HepG2 (cell line): ENCODE results near the gene CDH22. TPM values are rescaled to one million over a fixed set of nuclear protein-coding genes. Genes with fewer than 3 reads are reported as not detected.
A peak's percentile ranks its signal among the peaks of the same experiment; 100 is the strongest.

Experiments used
- ATAC-seq: fragments of 200-7000 bp; cut with Tn5 transposase; 3 replicates; pipeline ENCODE4 v1.9.1; 2020; ENCODE audit warnings: mild to moderate bottlenecking, moderate library complexity
- BruUV-seq: library from RNA; stranded (reverse); fragments of 400-500 nt; replicated peaks from 2 replicates; lab custom pipeline; 2021; lab: Mats Ljungman, UMichigan
- CTCF ChIA-PET: fragments of 300-600 bp; formaldehyde crosslinking; extraction: SDS; loops from one replicate; lab custom pipeline; 2021; ENCODE audit warnings: low total read pairs, inconsistent platforms, low intra/inter-chr PET ratio; lab: Yijun Ruan, JAX
- POLR2A ChIA-PET: fragments of 350-600 bp; sonication (Branson Sonifier 250); formaldehyde crosslinking; loops from one replicate; lab custom pipeline; 2020; ENCODE audit warnings: antibody characterized with exemption, inconsistent platforms; lab: Yijun Ruan, JAX
- DNase-seq: peaks from one replicate; pipeline ENCODE4 v3.0.0-alpha.2; 2015; ENCODE audit warnings: low spot score
- FAIRE-seq: peaks from 3 replicates; lab custom pipeline; 2011; peaks lifted over from hg19 to GRCh38; lab: Jason Lieb, UNC
- H2AFZ ChIP-seq: one replicate; pipeline ENCODE4 v1.6.1; 2011; ENCODE audit warnings: low read length, inconsistent platforms
- H3K27ac ChIP-seq: fragments of 300-600 bp; 3 replicates; pipeline ENCODE4 v1.8.0; 2011; ENCODE audit warnings: mixed run types, mild to moderate bottlenecking, mixed read lengths, low read length, inconsistent platforms; ENCODE audit not compliant: insufficient read depth; ENCODE audit errors: extremely low read length
- H3K27me3 ChIP-seq, 2 experiments: fragments of 200-600 bp in 1 of 2; 2 replicates in 1 of 2; 3 replicates in 1 of 2; pipeline versions ENCODE4 v1.6.0 to v1.8.0; 2011; ENCODE audit warnings: low read length in 2 of 2, mild to moderate bottlenecking in 2 of 2, moderate library complexity in 2 of 2, inconsistent platforms in 1 of 2; ENCODE audit not compliant: insufficient read depth in 2 of 2, control insufficient read depth in 1 of 2
- H3K36me3 ChIP-seq, 2 experiments: fragments of 200-600 bp in 1 of 2; replicated peaks in 1 of 2; 2 replicates in 1 of 2; 3 replicates in 1 of 2; pipeline versions ENCODE4 v1.5.1 to v1.8.0; 2011; ENCODE audit warnings: low read length in 2 of 2, inconsistent platforms in 1 of 2; ENCODE audit not compliant: insufficient read depth in 2 of 2, control insufficient read depth in 1 of 2
- H3K4me1 ChIP-seq: 2 replicates; pipeline ENCODE4 v1.5.1; 2012; ENCODE audit warnings: low read length, inconsistent platforms; ENCODE audit not compliant: insufficient read depth
- H3K4me2 ChIP-seq: 2 replicates; pipeline ENCODE4 v1.6.0; 2011; ENCODE audit warnings: low read depth, low read length, inconsistent platforms
- H3K4me3 ChIP-seq, 3 experiments: fragments of 200-600 bp in 1 of 3; sonication (generic), shearing (Covaris generic) in 1 of 3; replicated peaks in 1 of 3; 2 replicates each; pipeline ENCODE4 v1.5.1; 2011 to 2016; ENCODE audit warnings: low read length in 3 of 3, inconsistent platforms in 2 of 3, low read depth in 2 of 3, mild to moderate bottlenecking in 2 of 3, control low read depth in 1 of 3, mixed read lengths in 1 of 3; ENCODE audit not compliant: insufficient read depth in 1 of 3
- H3K79me2 ChIP-seq: one replicate; pipeline ENCODE4 v1.6.1; 2011; ENCODE audit warnings: low read length, inconsistent platforms; ENCODE audit not compliant: insufficient read depth
- H3K9ac ChIP-seq: 2 replicates; pipeline ENCODE4 v1.6.0; 2011; ENCODE audit warnings: mild to moderate bottlenecking, low read depth, low read length, inconsistent platforms; ENCODE audit not compliant: insufficient read depth
- H3K9me3 ChIP-seq: 2 replicates; pipeline ENCODE4 v1.5.1; 2012; ENCODE audit warnings: mild to moderate bottlenecking, low read length
- H4K20me1 ChIP-seq: 2 replicates; pipeline ENCODE4 v1.6.0; 2011; ENCODE audit warnings: inconsistent platforms, mild to moderate bottlenecking, low read length, moderate library complexity; ENCODE audit not compliant: insufficient read depth
- BRCA1 ChIP-seq: sonication (generic); formaldehyde crosslinking; IDR thresholded peaks from 2 replicates; pipeline ENCODE4 v1.4.0; 2020; ENCODE audit warnings: missing genetic modification reagents
- HNRNPK ChIP-seq: fragments of 200-400 bp; formaldehyde crosslinking; IDR thresholded peaks from 2 replicates; pipeline ENCODE4 v1.6.1; 2018; ENCODE audit warnings: low read length, low read depth, moderate library complexity, mild to moderate bottlenecking; ENCODE audit not compliant: poor library complexity, severe bottlenecking
- MNT ChIP-seq: fragments of 450-650 bp; IDR thresholded peaks from 2 replicates; pipeline ENCODE4 v1.6.1; 2016
- WIZ ChIP-seq: sonication (generic); formaldehyde crosslinking; IDR thresholded peaks from 2 replicates; pipeline ENCODE4 v1.5.1; 2020; ENCODE audit warnings: mild to moderate bottlenecking, missing genetic modification reagents
- ZNF263 ChIP-seq: sonication (generic); formaldehyde crosslinking; IDR thresholded peaks from 2 replicates; pipeline ENCODE4 v1.4.0; 2020; ENCODE audit warnings: missing genetic modification reagents
- ZNF460 ChIP-seq: sonication (generic); formaldehyde crosslinking; IDR thresholded peaks from 2 replicates; pipeline ENCODE4 v1.5.1; 2020; ENCODE audit warnings: missing genetic modification reagents, mild to moderate bottlenecking, borderline replicate concordance
- ZNF652 ChIP-seq: IDR thresholded peaks from 2 replicates; pipeline ENCODE4 v1.6.1; 2016; ENCODE audit warnings: low read depth, borderline replicate concordance
- WGBS: methylation state at CpG from one replicate; pipeline ENCODE4 v1.1.6; 2017; ENCODE audit warnings: low lambda C conversion rate; 5-methylcytosine and 5-hydroxymethylcytosine counted together
- in situ Hi-C: cut with HindIII; loops from 2 replicates; pipeline ENCODE4 v1.10.0; 2017; ENCODE audit warnings: low pct_unique_long_range_greater_than_20kb; ENCODE audit not compliant: extremely low pct_ligation_motif_present
- intact Hi-C: fragments of 100-400 bp; cut with micrococcal nuclease; formaldehyde crosslinking; loops from one replicate; pipeline ENCODE4 v1.10.0; 2022; ENCODE audit not compliant: unreplicated experiment
- polyA plus RNA-seq, 8 experiments: library from polyadenylated mRNA; depleted of rRNA in 3 of 8; stranded (reverse) in 7 of 8; unstranded in 1 of 8; fragments of >200 nt; fragmentation: Illumina TruSeq in 4 of 8; extraction: Trizol in 4 of 8; gene quantifications; 2 replicates each; pipeline versions ENCODE4 v1.2.1 to v1.2.3, GENCODE V29; 2011 to 2016; ENCODE audit warnings: low read depth in 4 of 8, missing spikeins in 1 of 8, mixed read lengths in 1 of 8; ENCODE audit not compliant: insufficient read depth in 1 of 8
- total RNA-seq, 5 experiments: library from RNA; depleted of rRNA; stranded (reverse); fragments of >200 nt; fragmentation: Illumina TruSeq; extraction: Trizol; gene quantifications; 2 replicates each; pipeline ENCODE4 v1.2.3, GENCODE V29; 2016; ENCODE audit warnings: low read depth in 1 of 5

The CDH22 gene
- total and polyA plus RNA-seq, 2 of the 13 experiments (the other 11 are each of a cell fraction or from before 2014, with no cell fraction given): not detected

- TF ChIP-seq ZNF263 (no peak), WIZ (no peak), ZNF460 (CRISPR knock-in tag) (no peak), MNT (no peak), ZNF652 (CRISPR knock-in tag) (no peak)
Measured at GRCh38 chr20:46131396-46131795, 176.9 kb downstream of the CDH22 start (continued).

GRCh38 chr20:46130534-46130933 is 177.8 kb downstream of the CDH22 start:
- H3K36me3 ChIP-seq: no peaks in the 10 kb centered on the region
- ATAC-seq (no peak), FAIRE-seq (no peak), DNase-seq (no peak)
- POLR2A ChIA-PET: no interaction called here
- intact Hi-C loops (no loop called here), in situ Hi-C loops (no loop called here)
- H2AFZ ChIP-seq: no peak overlapping the region
- no peaks in the 10 kb centered on the region for H3K79me2 ChIP-seq
- no peak overlapping the region for H3K4me3 ChIP-seq
- peaks cover 16% of the 10 kb centered on the region for H3K4me1 ChIP-seq
- no peaks in the 10 kb centered on the region for H3K9me3 ChIP-seq
- BruUV-seq: no TSS peak
- TF ChIP-seq HNRNPK: peak; percentile 29
- TF ChIP-seq BRCA1 (CRISPR knock-in tag): no peak
- H4K20me1 ChIP-seq: peaks cover 2% of the 10 kb centered on the region; the same call in 1 of the 2 replicates
- no peak overlapping the region for H3K9ac ChIP-seq
- H3K27ac ChIP-seq: no peak overlapping the region
- 12% methylated on average over 4 of the region's 4 CpGs for WGBS
- H3K4me2 ChIP-seq: no peak overlapping the region
- peaks cover 12 to 61% of the 10 kb centered on the region in 2 experiments; a peak in 4 of 5 replicates for H3K27me3 ChIP-seq
- CTCF ChIA-PET: no interaction called here
